ENCODE results near the gene KLHL33.

Gene KLHL33

DNA sequence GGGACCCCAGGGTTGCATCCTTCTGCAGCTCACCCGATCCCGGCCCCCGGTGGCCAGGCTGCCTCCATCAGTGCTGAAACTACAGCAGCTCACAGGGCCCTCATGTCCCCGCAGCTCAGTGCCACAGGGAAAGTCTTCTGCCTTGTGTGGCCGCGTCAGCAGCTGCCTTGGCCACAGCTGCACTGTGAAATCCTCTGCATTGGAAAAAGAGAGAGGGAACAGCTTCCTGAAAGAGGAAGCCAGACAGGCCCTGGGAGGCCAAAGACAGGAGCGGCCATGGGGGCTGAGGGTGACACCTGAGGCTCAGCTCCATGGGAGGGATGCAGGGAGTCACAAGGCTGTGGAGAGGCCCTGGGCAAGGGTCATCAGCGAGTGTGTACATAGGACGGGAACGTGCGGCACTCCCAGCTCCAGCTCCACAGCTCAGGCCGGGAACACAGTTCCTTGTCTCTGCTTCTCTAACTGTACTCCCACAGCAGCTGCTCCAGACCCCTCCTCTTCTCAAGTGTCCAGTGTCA, 59.8 kb downstream of the KLHL33 start:
- Histone ChIP-seq H3K27me3 (ENCODE audit: control insufficient read depth, insufficient read depth, low read length, poor library complexity, severe bottlenecking) (no peaks in the 10 kb centered on the region), H3K9me3 (ENCODE audit: control insufficient read depth, low read length) (no peaks in the 10 kb centered on the region), H3K4me3 (ENCODE audit: insufficient read depth, low read depth, low read length) (no peak overlapping the region), H3K27ac (ENCODE audit: insufficient read depth, low read depth, low read length, poor library complexity, severe bottlenecking) (no peak overlapping the region), H3K4me1 (ENCODE audit: control insufficient read depth, insufficient read depth, low read length) (no peaks in the 10 kb centered on the region), H3K36me3 (ENCODE audit: control insufficient read depth, insufficient read depth, low read length) (peaks cover 40% of the 10 kb centered on the region)
- WGBS, 2 experiments = 95 to 96% methylated on average over 12 of the region's 12 CpGs
